Neural crest cell (in vitro differentiated cells): Measurements from ENCODE around the gene RAD9B. TPM values are rescaled to one million over a fixed set of nuclear protein-coding genes. Genes with fewer than 3 reads are reported as not detected.
"Not testable (repeated sequence)": the region's sequence is repeated elsewhere in the genome, so short reads cannot be mapped to it uniquely, and the experiment has no call there.

Experiments
- DNase-seq: peaks from one replicate; pipeline ENCODE4 v3.0.0; 2021; ENCODE audit warnings: low read depth, mixed read lengths, low spot score
- H3K27ac Mint-ChIP-seq: one replicate; pipeline ENCODE4 v1.8.0; 2021; ENCODE audit warnings: mild to moderate bottlenecking, mixed read lengths; ENCODE audit not compliant: unreplicated experiment
- H3K27me3 Mint-ChIP-seq: 2 replicates; pipeline ENCODE4 v1.8.0; 2021; ENCODE audit warnings: low read depth, mild to moderate bottlenecking, mixed read lengths
- H3K36me3 Mint-ChIP-seq: 2 replicates; pipeline ENCODE4 v1.8.0; 2021; ENCODE audit warnings: low read depth, mild to moderate bottlenecking, mixed read lengths
- H3K4me1 Mint-ChIP-seq: 2 replicates; pipeline ENCODE4 v1.8.0; 2021; ENCODE audit warnings: mixed read lengths
- H3K4me3 Mint-ChIP-seq: one replicate; pipeline ENCODE4 v1.8.0; 2021; ENCODE audit warnings: mild to moderate bottlenecking, mixed read lengths
- H3K9me3 Mint-ChIP-seq: 2 replicates; pipeline ENCODE4 v1.8.0; 2021; ENCODE audit warnings: mixed read lengths
- long read RNA-seq: library from polyadenylated mRNA; unstranded; transcript quantifications from one replicate; pipeline ENCODE4 v2.0.0, GENCODE V29; 2020
- total RNA-seq: library from RNA; stranded (reverse); gene quantifications from 2 replicates; pipeline ENCODE4 v1.2.1, GENCODE V29; 2021
- TF ChIP-seq, protein P1 (sequence below): fragments of 200-600 bp; sonication (generic); conservative IDR thresholded peaks from 2 replicates; pipeline ENCODE4 v1.5.0; 2021; ENCODE audit warnings: antibody characterized with exemption, mild to moderate bottlenecking

Gene RAD9B
- total RNA-seq, result 0.23 and 0.50 TPM in 2 replicates
- long read RNA-seq, result 0 reads

DNA sequence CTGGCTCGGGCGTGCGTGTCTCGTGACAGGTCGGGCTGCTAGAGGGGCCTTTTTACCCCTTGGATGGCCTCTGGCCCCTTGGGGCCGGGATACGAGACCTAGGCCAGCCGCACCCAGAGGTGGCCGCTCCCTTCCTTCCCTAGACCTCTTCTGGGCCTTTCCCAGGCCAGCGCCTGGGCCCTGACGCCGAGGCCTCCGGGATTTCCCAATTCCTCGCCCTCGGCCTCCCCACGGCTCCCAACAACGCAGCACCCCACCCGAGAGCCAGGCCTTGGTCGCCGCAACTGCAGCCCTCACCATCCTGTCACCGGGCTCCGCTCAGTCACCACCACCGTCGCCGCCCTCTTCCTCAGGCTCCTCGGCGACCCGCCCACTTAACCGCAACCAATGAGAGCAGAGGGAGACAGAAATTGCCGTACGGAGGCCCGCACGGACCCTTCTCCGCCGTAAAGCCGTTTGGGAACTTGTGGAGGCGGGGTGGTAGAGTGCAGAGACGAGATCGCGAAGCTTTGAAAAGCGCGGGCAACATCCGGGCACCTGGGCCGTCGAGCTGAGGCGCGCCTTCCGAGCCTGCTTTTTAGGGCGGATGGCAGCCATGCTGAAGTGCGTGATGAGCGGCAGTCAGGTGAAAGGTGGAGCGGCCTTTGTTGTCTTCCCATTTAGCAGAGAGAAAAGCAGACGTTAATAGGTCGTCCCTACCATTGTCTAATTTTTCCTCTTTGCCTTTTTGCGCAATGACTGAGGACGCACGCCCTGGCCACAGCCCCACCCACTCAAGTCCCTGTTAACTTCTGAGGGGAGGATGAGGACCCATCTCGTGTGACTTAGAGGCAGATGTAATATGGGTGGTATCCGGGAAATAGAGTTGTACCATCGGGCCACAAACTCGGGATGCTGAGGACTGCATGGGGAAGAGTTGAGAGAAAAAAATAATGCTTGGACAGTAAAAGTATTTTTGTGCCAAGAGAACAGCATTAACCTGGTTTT is at the start of gene RAD9B, which contains the start of gene VPS29:
Gene RAD9B (plus strand): TSS at position 580 of the 987 bp plus-strand sequence. CDS start 7 bp downstream, at position 587.
Gene VPS29 (minus strand): TSS at position 360 of the 987 bp plus-strand sequence. CDS start 60 bp downstream, at position 300.
- TF ChIP-seq, protein P1, sequence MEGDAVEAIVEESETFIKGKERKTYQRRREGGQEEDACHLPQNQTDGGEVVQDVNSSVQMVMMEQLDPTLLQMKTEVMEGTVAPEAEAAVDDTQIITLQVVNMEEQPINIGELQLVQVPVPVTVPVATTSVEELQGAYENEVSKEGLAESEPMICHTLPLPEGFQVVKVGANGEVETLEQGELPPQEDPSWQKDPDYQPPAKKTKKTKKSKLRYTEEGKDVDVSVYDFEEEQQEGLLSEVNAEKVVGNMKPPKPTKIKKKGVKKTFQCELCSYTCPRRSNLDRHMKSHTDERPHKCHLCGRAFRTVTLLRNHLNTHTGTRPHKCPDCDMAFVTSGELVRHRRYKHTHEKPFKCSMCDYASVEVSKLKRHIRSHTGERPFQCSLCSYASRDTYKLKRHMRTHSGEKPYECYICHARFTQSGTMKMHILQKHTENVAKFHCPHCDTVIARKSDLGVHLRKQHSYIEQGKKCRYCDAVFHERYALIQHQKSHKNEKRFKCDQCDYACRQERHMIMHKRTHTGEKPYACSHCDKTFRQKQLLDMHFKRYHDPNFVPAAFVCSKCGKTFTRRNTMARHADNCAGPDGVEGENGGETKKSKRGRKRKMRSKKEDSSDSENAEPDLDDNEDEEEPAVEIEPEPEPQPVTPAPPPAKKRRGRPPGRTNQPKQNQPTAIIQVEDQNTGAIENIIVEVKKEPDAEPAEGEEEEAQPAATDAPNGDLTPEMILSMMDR, result no peak
- Mint-ChIP-seq H3K27me3 (no peaks in the 10 kb centered on the region), H3K36me3 (peaks cover 7% of the 10 kb centered on the region), H3K4me1 (peaks cover 31% of the 10 kb centered on the region), H3K4me3 (peak within 1 kb of the TSS; percentile 99), H3K27ac (peak within 1 kb of the TSS; percentile 97), H3K9me3 (peaks cover 13% of the 10 kb centered on the region)
- DNase-seq, result peak; percentile 96

DNA sequence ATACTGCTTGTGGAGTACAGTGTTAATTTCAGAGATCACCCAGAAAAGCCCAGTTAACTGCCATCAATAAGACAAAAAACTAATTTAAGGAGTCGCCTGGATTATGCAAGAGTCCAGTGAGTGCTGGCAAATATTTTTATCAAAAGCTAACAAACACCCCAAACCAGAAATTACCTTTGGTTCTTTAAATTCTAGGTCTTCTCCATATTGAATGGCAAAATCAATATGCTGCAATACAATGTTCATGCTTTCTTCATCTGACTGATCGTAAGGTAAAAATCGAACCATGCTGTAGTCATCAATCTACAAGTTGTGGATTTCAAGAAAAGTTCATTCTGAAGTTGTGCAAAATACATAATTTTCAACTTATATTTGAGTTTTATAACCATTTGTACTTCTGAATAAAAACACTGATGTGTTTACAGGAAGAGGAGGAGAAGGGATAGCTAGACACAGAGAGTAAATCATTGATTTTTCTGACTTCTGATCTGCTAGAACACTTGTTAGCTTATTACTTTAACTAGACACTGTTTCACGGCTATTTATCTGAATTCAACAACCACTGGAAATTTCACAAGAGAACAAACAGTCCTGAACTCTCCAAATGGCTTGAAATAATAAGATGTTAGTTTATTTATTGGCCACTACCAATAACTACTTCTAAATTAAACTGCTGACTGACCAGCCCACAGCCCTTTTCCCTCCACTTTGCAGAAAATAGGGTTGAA is 48.4 kb upstream of the RAD9B start:
- H3K4me1 Mint-ChIP-seq, result peaks cover 19% of the 10 kb centered on the region
- no peaks in the 10 kb centered on the region for H3K27me3 Mint-ChIP-seq
- no peak for DNase-seq
- no peak overlapping the region for H3K4me3 Mint-ChIP-seq
- H3K9me3 Mint-ChIP-seq, result no peaks in the 10 kb centered on the region
- no peak overlapping the region for H3K27ac Mint-ChIP-seq
- peaks cover 3% of the 10 kb centered on the region for H3K36me3 Mint-ChIP-seq
- TF ChIP-seq, protein P1, result no peak

DNA sequence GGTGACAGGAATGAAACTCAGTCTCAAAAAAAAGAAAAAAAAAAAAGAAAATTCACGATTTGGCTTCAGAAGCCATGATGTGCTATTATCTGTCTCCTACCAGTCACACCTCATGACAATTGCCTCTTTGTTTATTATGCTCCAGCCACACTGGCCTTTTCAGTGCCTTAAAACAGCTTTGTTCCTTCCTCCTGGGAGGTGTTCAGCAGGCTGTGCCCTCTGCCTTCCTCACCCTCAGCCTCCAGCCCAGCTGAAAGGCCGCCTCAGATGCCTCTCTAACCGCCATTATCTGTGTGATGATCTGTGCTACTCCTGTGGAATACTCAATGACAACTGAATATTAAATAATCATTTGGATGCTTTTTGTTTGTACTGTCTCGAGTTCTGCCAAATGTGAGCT is 43.4 kb upstream of the RAD9B start:
- no peak for DNase-seq
- no peak overlapping the region for H3K4me3 Mint-ChIP-seq
- peaks cover 11% of the 10 kb centered on the region for H3K36me3 Mint-ChIP-seq
- TF ChIP-seq, protein P1, result no peak
- peak overlapping the region; percentile 54 for H3K27ac Mint-ChIP-seq
- peaks cover 9% of the 10 kb centered on the region for H3K4me1 Mint-ChIP-seq
- no peaks in the 10 kb centered on the region for H3K9me3 Mint-ChIP-seq
- H3K27me3 Mint-ChIP-seq, result no peaks in the 10 kb centered on the region

DNA sequence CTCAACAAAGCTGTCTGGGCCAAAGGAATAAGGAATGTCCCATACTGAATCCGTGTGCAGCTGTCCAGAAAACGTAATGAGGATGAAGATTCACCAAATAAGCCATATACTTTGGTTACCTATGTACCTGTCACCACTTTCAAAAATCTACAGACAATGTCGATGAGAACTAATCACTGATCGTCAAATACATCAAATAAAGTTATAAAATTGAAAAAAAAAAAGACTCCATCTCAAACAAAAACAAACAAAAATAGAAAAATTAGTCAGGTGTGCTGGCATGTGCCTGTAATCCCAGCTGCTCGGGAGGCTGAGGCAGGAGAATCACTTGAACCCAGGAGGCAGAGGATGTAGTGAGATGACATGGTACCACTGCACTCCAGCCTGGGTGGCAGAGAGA is 40.9 kb upstream of the RAD9B start:
- not testable (repeated sequence) for H3K9me3 Mint-ChIP-seq, DNase-seq, H3K4me1 Mint-ChIP-seq, H3K4me3 Mint-ChIP-seq, H3K27me3 Mint-ChIP-seq, H3K27ac Mint-ChIP-seq
- H3K36me3 Mint-ChIP-seq, result peaks cover 13% of the 10 kb centered on the region

DNA sequence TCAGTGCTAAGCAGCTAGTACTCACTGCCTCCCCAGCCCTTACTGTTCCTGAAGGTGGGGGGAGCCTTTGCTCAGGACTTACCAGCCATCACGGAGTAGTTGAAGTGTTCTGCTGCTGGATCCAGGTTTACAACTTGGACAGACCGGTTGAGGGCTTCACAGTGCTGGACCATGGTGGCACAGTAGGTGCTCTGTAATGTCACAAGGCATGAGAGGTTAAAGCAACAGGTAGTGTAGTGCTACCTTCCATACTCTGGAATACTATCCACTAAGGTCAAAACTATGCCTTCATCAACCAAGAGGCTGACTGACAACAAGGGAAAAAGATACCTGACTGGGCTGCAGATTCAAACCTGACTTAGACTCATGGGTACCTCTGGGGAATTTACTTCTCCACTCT is 37.1 kb upstream of the RAD9B start:
- DNase-seq, result no peak
- TF ChIP-seq, protein P1, result no peak
- H3K27me3 Mint-ChIP-seq, result no peaks in the 10 kb centered on the region
- peaks cover 6% of the 10 kb centered on the region for H3K36me3 Mint-ChIP-seq
- H3K4me3 Mint-ChIP-seq, result peak overlapping the region; percentile 2
- H3K27ac Mint-ChIP-seq, result no peak overlapping the region
- peaks cover 25% of the 10 kb centered on the region for H3K4me1 Mint-ChIP-seq
- no peaks in the 10 kb centered on the region for H3K9me3 Mint-ChIP-seq

DNA sequence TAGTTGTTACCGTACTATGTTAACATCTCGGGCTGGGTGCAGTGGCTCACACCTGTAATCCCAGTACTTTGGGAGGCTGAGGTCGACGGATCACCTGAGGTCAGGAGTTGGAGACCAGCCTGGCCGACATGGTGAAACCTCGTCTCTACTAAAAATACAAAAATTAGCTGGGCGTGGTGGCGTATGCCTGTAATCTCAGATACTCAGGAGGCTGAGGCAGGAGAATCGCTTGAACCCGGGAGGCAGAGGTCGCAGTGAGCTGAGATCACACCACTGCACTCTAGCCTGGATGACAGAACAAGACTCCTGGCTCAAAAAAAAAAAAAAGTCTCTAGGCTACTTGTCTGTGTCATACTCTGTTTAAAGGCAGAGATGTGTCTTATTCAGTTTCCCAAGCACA is 36.4 kb upstream of the RAD9B start:
- not testable (repeated sequence) for DNase-seq, H3K27me3 Mint-ChIP-seq, H3K27ac Mint-ChIP-seq, H3K9me3 Mint-ChIP-seq, H3K36me3 Mint-ChIP-seq
- Mint-ChIP-seq H3K4me3 (peak overlapping the region; percentile 97), H3K4me1 (peaks cover 28% of the 10 kb centered on the region)
